SU-DHL-6 (cell line): ENCODE data around the gene TBX20.

Experiments
- CTCF ChIP-seq: fragments of 200-600 bp; sonication (generic); IDR thresholded peaks from one replicate; pipeline ENCODE4 v1.5.1; 2017; ENCODE audit warnings: antibody characterized with exemption, mild to moderate bottlenecking, low read length, moderate library complexity; ENCODE audit not compliant: insufficient read depth, poor library complexity, severe bottlenecking
- EZH2phosphoT487 ChIP-seq: fragments of 200-600 bp; sonication (generic), shearing (Covaris generic); conservative IDR thresholded peaks from 2 replicates; pipeline ENCODE4 v1.6.1; 2018; ENCODE audit warnings: mild to moderate bottlenecking, antibody characterized with exemption, low read length, moderate library complexity, mixed read lengths

DNA sequence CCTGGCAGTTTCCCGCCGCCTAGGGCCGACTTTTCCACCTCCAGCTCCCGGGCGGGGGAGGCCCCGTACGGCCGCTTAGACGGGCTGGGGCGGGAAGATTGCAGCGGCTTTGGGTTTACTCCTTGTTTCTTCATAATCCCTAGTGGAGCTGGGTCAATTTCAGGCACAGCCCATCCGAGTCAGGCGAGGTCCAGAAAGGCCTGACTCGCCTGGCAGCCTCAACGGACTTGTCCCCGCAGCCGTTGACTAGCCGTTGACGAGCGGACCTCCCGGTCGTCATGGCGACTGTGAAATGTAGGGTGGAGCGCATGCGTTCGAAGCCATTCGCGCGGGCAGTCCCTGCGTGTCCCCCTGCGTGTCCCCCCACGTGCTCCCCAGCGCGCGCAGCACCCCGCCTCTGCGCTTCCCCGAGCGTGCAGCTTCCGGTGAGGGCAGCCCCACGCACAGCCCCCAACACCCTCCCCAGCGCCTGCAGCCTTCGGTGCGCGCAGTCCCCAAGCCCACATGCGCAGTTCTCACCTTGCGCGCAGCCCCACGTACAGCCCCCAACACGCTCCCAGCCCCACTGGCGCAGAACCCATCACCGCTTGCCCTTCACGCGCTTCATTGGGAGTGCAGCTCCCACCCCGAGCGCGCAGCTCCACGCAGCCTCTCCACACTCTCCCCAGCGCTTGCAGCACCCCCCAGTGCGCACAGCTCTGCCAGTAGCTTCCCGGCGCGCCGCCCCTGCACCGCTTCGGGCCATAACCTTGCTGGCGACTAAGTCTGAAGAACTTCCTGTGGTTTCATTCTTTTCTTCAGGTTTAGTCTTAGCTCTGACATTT lies 67.8 kb downstream of the TBX20 start:
- TF ChIP-seq CTCF (no peak), EZH2phosphoT487 (no peak)
